ENCODE results near the gene ACACA.

ACACA gene

DNA sequence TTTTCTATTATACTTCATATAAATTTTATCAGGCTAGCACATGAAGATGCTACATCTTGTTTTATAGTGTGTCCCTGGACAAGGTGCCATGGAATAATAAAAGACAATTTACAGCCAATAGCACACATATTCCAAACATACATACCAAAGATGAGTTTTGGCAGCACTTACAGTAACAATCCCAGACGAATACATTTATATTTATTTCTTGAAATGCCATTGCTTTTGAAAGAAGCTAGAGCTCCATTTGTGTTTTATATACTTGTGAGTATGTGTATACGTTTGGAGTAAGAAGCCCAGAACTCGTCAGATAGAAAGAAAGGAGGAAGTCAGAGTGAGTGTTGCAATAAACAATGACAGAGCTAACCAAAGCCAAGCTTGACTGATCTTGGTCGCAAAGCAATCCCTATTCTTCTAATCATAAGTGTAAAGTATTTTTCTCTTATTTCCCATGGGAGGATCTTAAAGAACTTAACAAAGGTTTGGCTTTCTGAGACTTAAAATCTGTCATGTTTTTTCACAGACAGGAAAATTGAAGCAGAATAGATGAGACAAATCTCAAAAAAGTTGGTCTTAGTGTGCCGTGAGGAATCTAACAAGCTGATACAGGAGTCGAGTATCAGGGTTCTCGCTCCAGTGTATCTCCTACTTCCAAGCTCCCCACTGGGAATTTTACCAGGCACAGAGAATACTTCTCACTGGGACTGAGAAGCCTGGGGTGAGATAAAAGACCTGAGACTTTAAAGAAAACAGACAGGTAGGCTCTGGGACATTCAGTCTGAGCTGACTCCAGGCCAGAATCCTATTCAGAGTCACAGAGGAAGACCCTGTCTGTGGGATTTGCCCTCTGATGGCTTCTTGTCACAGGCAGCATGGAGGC is 282.5 kb downstream of the ACACA start:
- Histone ChIP-seq H3K4me3 (no peak overlapping the region), H3K36me3 (peaks cover 21 to 59% (median 32%) of the 10 kb centered on the region in 3 donors)
- no peak for DNase-seq

DNA sequence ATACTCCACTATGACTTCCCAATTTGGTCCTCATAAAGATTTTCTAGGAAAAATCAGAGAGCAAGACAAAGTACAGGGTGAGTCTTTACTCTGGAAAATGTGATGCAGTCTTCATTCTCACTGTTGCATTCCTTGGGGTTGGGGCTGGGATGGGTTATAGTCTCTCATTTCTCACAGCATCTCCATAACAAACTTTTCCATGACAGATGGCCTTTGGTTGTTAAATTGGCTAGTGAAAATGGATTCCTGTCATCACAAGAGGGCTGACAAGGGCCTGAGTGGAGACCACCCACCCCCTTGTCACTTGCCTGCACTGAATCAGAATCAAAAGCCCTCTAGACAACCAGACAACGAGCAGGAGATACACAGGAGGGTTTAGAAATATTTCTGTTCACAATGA is 283.2 kb downstream of the ACACA start:
- TF ChIP-seq, protein P1, sequence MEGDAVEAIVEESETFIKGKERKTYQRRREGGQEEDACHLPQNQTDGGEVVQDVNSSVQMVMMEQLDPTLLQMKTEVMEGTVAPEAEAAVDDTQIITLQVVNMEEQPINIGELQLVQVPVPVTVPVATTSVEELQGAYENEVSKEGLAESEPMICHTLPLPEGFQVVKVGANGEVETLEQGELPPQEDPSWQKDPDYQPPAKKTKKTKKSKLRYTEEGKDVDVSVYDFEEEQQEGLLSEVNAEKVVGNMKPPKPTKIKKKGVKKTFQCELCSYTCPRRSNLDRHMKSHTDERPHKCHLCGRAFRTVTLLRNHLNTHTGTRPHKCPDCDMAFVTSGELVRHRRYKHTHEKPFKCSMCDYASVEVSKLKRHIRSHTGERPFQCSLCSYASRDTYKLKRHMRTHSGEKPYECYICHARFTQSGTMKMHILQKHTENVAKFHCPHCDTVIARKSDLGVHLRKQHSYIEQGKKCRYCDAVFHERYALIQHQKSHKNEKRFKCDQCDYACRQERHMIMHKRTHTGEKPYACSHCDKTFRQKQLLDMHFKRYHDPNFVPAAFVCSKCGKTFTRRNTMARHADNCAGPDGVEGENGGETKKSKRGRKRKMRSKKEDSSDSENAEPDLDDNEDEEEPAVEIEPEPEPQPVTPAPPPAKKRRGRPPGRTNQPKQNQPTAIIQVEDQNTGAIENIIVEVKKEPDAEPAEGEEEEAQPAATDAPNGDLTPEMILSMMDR (IDR thresholded peaks at IDR 0.05), result no peak

More for the DNA sequence above, 282.5 kb downstream of the ACACA start:
- H3K4me1 ChIP-seq, result no peaks in the 10 kb centered on the region
- no peak overlapping the region for H3K27ac ChIP-seq
- TF ChIP-seq, protein P1 (IDR thresholded peaks at IDR 0.05), result no peak
- H3K9me3 ChIP-seq, result no peaks in the 10 kb centered on the region
- intact Hi-C loops (cut with DNase I; ENCODE audit: low total_unique reads), result no loop called here
- H3K27me3 ChIP-seq, result no peaks in the 10 kb centered on the region

DNA sequence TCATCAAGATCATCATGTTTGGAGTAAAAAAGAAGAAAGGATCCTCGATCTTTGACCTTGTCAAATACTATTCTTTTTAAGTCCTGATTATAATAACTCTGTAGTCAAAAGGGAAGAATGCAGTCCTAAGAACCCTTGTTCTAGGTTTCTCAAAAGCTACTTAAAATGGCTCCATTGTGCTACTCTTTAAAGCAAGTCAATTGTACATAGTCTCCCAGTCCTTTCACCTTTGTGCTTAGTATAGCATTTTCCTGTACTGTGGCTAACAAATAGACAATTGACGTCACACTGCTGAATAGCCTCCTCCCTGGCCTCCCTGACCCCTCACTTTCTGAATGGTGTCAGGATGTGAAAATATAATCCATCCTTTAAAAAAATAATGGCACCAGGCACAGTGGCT is 285.0 kb downstream of the ACACA start:
- intact Hi-C loops (cut with DNase I; ENCODE audit: low total_unique reads), result no loop called here
- Histone ChIP-seq H3K4me1 (no peaks in the 10 kb centered on the region), H3K4me3 (no peak overlapping the region), H3K27me3 (no peaks in the 10 kb centered on the region), H3K36me3 (peaks cover 20 to 52% (median 25%) of the 10 kb centered on the region in 3 donors), H3K9me3 (no peaks in the 10 kb centered on the region), H3K27ac (no peak overlapping the region)
- no peak for DNase-seq
- TF ChIP-seq, protein P1 (IDR thresholded peaks at IDR 0.05), result no peak

More for the DNA sequence above, 283.2 kb downstream of the ACACA start:
- no peak for DNase-seq
- Histone ChIP-seq H3K4me3 (no peak overlapping the region), H3K9me3 (no peaks in the 10 kb centered on the region), H3K36me3 (peaks cover 20 to 56% (median 25%) of the 10 kb centered on the region in 3 donors), H3K27ac (no peak overlapping the region), H3K4me1 (no peaks in the 10 kb centered on the region), H3K27me3 (no peaks in the 10 kb centered on the region)
- intact Hi-C loops (cut with DNase I; ENCODE audit: low total_unique reads), result no loop called here

DNA sequence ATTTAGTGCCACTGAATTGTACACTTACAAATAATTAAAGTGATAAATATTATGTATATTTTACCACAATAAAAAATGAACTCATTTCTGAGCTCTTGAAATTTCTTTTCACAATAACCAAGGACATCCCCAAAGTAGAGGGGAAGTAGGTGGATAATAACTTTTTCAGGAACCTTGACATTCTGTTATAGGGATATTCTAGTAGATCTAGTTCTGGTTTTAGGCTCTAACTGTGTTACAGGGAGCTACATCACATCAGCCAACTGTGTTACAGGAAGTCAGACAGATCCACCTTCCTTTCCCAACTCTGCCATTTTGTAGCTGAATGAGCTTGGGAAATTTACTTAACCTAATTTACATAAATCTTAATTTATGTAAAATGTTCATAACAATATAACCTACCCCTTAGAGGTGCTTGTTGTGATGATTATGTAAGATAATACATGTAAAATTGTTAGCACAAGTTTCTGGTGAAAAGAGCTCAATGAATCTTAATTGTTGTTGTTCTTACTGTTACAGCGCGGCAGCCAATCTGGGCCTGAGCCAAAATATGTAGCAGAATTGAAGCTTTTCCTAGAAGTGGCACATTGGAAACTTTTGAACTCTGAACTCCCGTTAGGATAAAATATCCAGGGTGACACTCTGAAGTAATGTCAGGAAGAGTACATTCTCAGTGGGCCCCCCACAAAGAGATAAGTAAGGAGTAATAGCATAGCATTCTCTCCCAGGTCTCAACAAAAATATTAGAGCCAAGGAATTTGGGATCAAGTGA is 288.1 kb downstream of the ACACA start:
- no peaks in the 10 kb centered on the region for H3K27me3 ChIP-seq
- TF ChIP-seq, protein P1 (IDR thresholded peaks at IDR 0.05), result no peak
- no peak overlapping the region for H3K4me3 ChIP-seq
- intact Hi-C loops (cut with DNase I; ENCODE audit: low total_unique reads), result no loop called here
- no peaks in the 10 kb centered on the region for H3K9me3 ChIP-seq
- peaks cover 20 to 38% (median 25%) of the 10 kb centered on the region in 3 donors for H3K36me3 ChIP-seq
- no peak for DNase-seq
- H3K4me1 ChIP-seq, result no peaks in the 10 kb centered on the region
- no peak overlapping the region for H3K27ac ChIP-seq

DNA sequence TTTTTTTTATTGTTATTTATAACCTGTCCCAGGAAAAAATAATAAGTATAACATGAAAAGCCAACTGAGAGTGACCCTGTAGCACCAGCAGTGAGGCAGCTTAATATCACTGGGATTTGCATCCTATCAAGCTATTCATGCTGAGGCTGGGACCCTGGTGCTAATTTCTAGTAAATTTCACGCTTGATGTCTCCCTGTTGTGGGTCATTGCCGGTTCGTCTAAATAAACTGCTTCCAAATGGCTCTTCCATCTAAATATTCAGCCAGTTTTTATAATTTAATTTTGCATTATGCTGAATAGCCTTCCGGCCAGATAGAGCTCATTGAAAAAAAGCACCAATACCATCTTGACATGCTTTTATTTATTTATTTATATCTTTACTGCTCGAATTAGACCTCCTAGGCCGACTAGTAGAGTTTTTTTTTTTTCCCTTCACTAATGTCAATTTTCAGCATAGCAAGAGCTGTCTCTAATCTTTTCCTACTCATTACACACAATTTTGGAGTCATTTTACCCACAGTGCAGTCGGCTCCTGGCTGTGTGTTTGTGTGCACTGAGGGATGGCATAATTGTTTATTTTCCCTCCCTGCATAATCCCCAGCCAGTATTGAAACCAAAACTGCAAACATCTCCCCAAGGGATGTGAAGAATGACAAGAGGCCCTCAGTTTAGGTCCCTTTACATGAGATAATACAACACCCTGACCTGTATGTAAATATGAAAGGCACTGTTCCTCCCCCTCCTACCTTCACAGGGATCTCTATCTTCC is 289.1 kb downstream of the ACACA start:
- no peak overlapping the region for H3K4me3 ChIP-seq
- TF ChIP-seq, protein P1 (IDR thresholded peaks at IDR 0.05), result no peak
- intact Hi-C loops (cut with DNase I; ENCODE audit: low total_unique reads), result no loop called here
- H3K4me1 ChIP-seq, result no peaks in the 10 kb centered on the region
- H3K27ac ChIP-seq, result no peak overlapping the region
- H3K36me3 ChIP-seq, result peaks cover 20 to 46% (median 34%) of the 10 kb centered on the region in 3 donors
- no peak for DNase-seq
- H3K27me3 ChIP-seq, result no peaks in the 10 kb centered on the region
- no peaks in the 10 kb centered on the region for H3K9me3 ChIP-seq
